T-helper 1 cell treated with Interleukin-12 subunit alpha and Interleukin-12 subunit beta and Interleukin-4 antibody, amounts not matched to agents 30 μg/mL and 1 μg/mL, for 36 hours (primary cell): Measurements from ENCODE around the gene ASPSCR1.

Source experiments
- H3K27ac Mint-ChIP-seq: one replicate; pipeline ENCODE4 v1.8.0; 2021; ENCODE audit warnings: mild to moderate bottlenecking, mixed read lengths
- H3K27me3 Mint-ChIP-seq: one replicate; pipeline ENCODE4 v1.8.0; 2021; ENCODE audit warnings: low read depth, mixed read lengths
- H3K36me3 Mint-ChIP-seq: one replicate; pipeline ENCODE4 v1.8.0; 2021; ENCODE audit warnings: low read depth, mixed read lengths
- H3K4me1 Mint-ChIP-seq: one replicate; pipeline ENCODE4 v1.8.0; 2021; ENCODE audit warnings: low read depth, mixed read lengths
- H3K4me3 Mint-ChIP-seq: one replicate; pipeline ENCODE4 v1.8.0; 2021; ENCODE audit warnings: mild to moderate bottlenecking, moderate library complexity, mixed read lengths
- H3K9me3 Mint-ChIP-seq: one replicate; pipeline ENCODE4 v1.8.0; 2021; ENCODE audit warnings: mixed read lengths

Gene ASPSCR1

GRCh38 chr17:82063424-82064415 lies 86.3 kb downstream of the ASPSCR1 start:
- peaks cover 6% of the 10 kb centered on the region for H3K4me1 Mint-ChIP-seq
- H3K4me3 Mint-ChIP-seq: peak overlapping the region; percentile 61
- peak overlapping the region; percentile 20 for H3K27ac Mint-ChIP-seq
- H3K36me3 Mint-ChIP-seq: peaks cover 1% of the 10 kb centered on the region
- H3K9me3 Mint-ChIP-seq: no peaks in the 10 kb centered on the region
- no peaks in the 10 kb centered on the region for H3K27me3 Mint-ChIP-seq

GRCh38 chr17:82064433-82065192 lies 87.2 kb downstream of the ASPSCR1 start:
- no peaks in the 10 kb centered on the region for H3K27me3 Mint-ChIP-seq
- H3K4me3 Mint-ChIP-seq: peak overlapping the region; percentile 61
- H3K36me3 Mint-ChIP-seq: peaks cover 1% of the 10 kb centered on the region
- peaks cover 6% of the 10 kb centered on the region for H3K4me1 Mint-ChIP-seq
- H3K9me3 Mint-ChIP-seq: no peaks in the 10 kb centered on the region
- peak overlapping the region; percentile 20 for H3K27ac Mint-ChIP-seq

DNA sequence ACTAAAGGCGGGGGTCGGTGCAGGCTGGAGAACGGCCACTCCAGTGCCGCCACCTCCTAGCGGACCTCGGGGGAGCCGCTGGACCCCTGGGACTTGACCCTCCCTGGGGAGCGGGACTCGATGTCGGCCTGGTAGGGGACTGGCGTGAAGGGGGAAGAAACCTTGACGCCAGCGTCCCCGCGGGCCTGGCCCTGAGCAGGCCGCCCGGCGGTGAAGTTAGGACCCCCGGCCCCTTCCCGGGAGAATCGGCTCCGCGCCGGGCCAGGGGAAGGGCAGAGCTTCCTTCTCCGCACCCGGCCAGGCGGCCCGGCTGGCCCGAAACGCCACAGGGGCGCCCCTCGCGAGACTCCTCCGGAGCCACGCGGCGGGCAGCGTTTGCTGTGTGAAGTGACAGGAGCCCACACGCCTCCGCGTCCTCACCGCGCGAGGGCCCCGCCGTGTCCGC lies 87.8 kb downstream of the ASPSCR1 start:
- Mint-ChIP-seq H3K9me3 (no peaks in the 10 kb centered on the region), H3K4me1 (peaks cover 6% of the 10 kb centered on the region), H3K27ac (no peak overlapping the region), H3K4me3 (peak overlapping the region; percentile 61), H3K27me3 (no peaks in the 10 kb centered on the region), H3K36me3 (peaks cover 1% of the 10 kb centered on the region)

GRCh38 chr17:82065638-82066303 lies 88.3 kb downstream of the ASPSCR1 start, which contains the start of gene DUS1L:
Gene DUS1L (minus strand): TSS chr17:82065804. CDS start chr17:82065059, 745 bp downstream.
- Mint-ChIP-seq H3K36me3 (peaks cover 1% of the 10 kb centered on the region), H3K4me1 (peaks cover 6% of the 10 kb centered on the region), H3K9me3 (no peaks in the 10 kb centered on the region), H3K4me3 (peak within 1 kb of the TSS; percentile 87), H3K27ac (peak within 1 kb of the TSS; percentile 81), H3K27me3 (no peaks in the 10 kb centered on the region)
